HUES64 (cell line): Measurements from ENCODE around the gene AFTPH.
A peak's percentile ranks its signal among the peaks of the same experiment; 100 is the strongest.

Experiments
- H3K27ac ChIP-seq: 2 replicates; pipeline ENCODE4 v1.7.0; 2013; ENCODE audit warnings: low read depth, low read length, inconsistent platforms
- H3K27me3 ChIP-seq: 2 replicates; pipeline ENCODE4 v1.6.1; 2013; ENCODE audit warnings: mild to moderate bottlenecking, low read length; ENCODE audit not compliant: insufficient read depth
- H3K36me3 ChIP-seq: 2 replicates; pipeline ENCODE4 v1.6.1; 2013; ENCODE audit warnings: mild to moderate bottlenecking, low read length; ENCODE audit not compliant: insufficient read depth
- H3K4me1 ChIP-seq: 2 replicates; pipeline ENCODE4 v1.6.1; 2013; ENCODE audit warnings: mild to moderate bottlenecking, low read length, moderate library complexity; ENCODE audit not compliant: insufficient read depth
- H3K4me3 ChIP-seq: 2 replicates; pipeline ENCODE4 v1.5.1; 2013; ENCODE audit warnings: mild to moderate bottlenecking, low read length, moderate library complexity
- H3K9ac ChIP-seq: 2 replicates; pipeline ENCODE4 v1.6.1; 2013; ENCODE audit warnings: mild to moderate bottlenecking, low read depth, low read length
- H3K9me3 ChIP-seq: 2 replicates; pipeline ENCODE4 v1.6.1; 2013; ENCODE audit warnings: low read depth, low read length; ENCODE audit not compliant: insufficient read depth
- WGBS: fragments of 150-250, 120-280 bp; methylation state at CpG from one replicate; pipeline ENCODE4 v1.1.7; 2013; ENCODE audit warnings: missing lambda C conversion rate; 5-methylcytosine and 5-hydroxymethylcytosine counted together

The AFTPH gene

DNA sequence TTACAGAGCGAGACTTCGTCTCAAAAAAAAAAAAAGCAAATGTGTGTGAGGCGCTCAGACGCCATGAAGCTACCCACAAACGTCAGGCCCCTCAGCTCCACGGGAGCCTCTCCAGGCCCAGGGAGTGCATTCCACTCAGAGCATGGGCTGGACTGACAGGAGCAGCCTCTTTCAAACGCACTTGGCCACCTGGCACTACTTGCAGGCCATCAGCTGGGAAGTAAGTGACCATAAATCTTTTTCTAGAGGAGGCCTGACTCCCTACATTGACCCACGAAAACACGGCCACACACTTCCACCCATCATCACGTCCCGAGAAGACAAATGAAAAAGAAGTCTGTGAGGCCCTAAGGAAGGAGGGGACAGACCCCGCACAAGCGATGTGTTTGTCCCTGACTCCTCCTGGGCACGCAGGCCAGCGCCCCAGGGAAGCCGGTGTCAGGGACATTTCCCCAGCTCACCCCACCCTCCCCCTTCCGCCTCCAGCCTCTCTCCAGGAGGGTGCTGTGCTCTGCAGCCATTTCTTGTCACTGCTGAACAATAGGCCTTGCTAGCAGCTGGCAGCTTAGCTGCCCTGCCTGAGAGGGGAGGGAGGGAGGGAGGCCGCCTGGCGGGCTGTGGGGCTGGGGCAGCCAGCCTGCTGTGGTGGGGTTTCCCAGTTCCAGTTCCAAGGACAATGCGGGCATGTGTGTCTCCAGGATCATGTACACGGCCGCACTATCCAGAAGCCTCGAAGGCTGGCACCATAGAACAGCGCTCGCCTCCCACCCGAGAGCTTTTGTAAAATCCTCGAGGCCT lies 103.0 kb downstream of the AFTPH start:
- no peak overlapping the region for H3K4me3 ChIP-seq
- H3K9ac ChIP-seq = no peak overlapping the region
- H3K9me3 ChIP-seq = no peaks in the 10 kb centered on the region
- peak overlapping the region; percentile 12; the same call in 1 of the 2 replicates for H3K27ac ChIP-seq
- no peaks in the 10 kb centered on the region for H3K27me3 ChIP-seq
- no peaks in the 10 kb centered on the region for H3K36me3 ChIP-seq
- peaks cover 6% of the 10 kb centered on the region for H3K4me1 ChIP-seq
- 60% methylated on average over 27 of the region's 27 CpGs for WGBS

GRCh38 chr2:64627860-64628841 lies 104.0 kb downstream of the AFTPH start:
- H3K27me3 ChIP-seq = no peaks in the 10 kb centered on the region
- H3K9ac ChIP-seq = no peak overlapping the region
- no peaks in the 10 kb centered on the region; the same call in 1 of the 2 replicates for H3K4me1 ChIP-seq
- 91% methylated on average over 14 of the region's 14 CpGs for WGBS
- H3K36me3 ChIP-seq = no peaks in the 10 kb centered on the region
- no peak overlapping the region for H3K27ac ChIP-seq
- H3K4me3 ChIP-seq = no peak overlapping the region
- H3K9me3 ChIP-seq = no peaks in the 10 kb centered on the region

- H3K4me3 ChIP-seq = no peak overlapping the region
- no peaks in the 10 kb centered on the region for H3K27me3 ChIP-seq
- H3K9ac ChIP-seq = no peak overlapping the region
- 0 out of 2 replicates have a peak, but pooled peaks cover 2% of the 10 kb centered on the region for H3K36me3 ChIP-seq
- 94% methylated on average over 10 of the region's 10 CpGs for WGBS
- no peaks in the 10 kb centered on the region; the same call in 1 of the 2 replicates for H3K4me1 ChIP-seq
- no peak overlapping the region for H3K27ac ChIP-seq
- H3K9me3 ChIP-seq = no peaks in the 10 kb centered on the region
These were observed 105.2 kb downstream of the AFTPH start for GRCh38 chr2:64629329-64629781.

DNA sequence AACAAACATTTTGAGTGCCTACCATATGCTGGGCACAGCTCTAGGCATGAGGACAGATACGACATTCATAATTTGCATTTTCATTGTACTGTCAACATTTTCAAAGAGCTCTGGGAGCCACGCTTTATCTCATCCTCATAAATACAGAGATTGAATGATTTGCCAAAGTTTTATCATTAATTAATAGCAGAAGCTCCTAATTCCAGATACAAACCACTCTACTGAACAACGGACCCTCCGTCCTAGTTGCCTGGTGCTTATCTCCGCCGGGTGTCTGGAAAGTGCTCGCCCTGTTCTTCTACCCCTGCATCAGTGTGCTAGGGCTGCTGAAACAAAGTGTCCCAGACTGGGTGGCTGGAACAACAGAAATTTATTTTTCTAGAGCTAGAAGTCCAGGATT lies 105.7 kb downstream of the AFTPH start:
- Histone ChIP-seq H3K36me3 (peaks cover 6% of the 10 kb centered on the region; the same call in 1 of the 2 replicates), H3K27me3 (no peaks in the 10 kb centered on the region), H3K4me3 (no peak overlapping the region), H3K4me1 (no peaks in the 10 kb centered on the region; the same call in 1 of the 2 replicates), H3K9me3 (no peaks in the 10 kb centered on the region), H3K27ac (no peak overlapping the region), H3K9ac (no peak overlapping the region)
- 93% methylated on average over 7 of the region's 7 CpGs for WGBS

DNA sequence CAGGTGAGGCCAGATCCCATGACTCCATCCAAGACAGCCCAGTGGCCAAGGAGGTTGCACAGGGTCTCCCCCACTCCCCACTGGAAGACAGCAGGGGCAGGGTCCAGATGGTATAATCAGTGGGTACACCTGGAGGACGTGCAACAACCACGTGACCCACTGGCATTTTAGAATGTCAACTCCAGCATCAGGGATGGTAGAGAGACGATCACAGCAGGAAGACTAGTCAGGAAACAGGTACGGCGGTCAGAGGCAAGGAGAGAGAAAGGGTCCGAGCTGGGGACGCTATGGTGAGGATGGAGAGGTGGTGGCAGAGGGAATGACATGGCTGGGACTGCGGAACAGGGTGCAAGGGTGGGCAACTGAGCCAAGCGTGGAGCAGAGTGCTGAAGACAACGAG lies 106.6 kb downstream of the AFTPH start:
- Histone ChIP-seq H3K9me3 (no peaks in the 10 kb centered on the region), H3K4me1 (no peaks in the 10 kb centered on the region; the same call in 1 of the 2 replicates), H3K27ac (no peak overlapping the region), H3K27me3 (no peaks in the 10 kb centered on the region), H3K4me3 (no peak overlapping the region), H3K9ac (no peak overlapping the region), H3K36me3 (peaks cover 15% of the 10 kb centered on the region)
- 95% methylated on average over 10 of the region's 10 CpGs for WGBS

DNA sequence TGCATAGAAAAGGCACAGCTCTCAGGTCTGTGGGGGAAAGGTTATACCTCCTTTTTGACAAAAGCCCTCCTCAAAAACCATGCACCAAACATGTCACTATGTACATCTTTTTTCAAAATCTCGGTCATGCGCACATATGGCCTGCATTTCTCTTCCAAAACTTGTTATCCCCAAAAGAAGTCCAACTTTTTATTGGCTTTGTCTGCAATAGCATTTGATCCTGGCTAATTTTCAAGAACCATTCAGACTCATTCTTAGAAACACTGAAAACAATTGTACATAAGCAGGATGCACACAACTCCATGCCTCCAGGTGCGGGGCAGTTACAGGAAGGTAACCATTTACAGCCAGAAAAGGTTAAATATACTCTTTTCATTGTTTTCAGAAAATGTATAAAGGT lies 107.6 kb downstream of the AFTPH start:
- no peaks in the 10 kb centered on the region; the same call in 1 of the 2 replicates for H3K4me1 ChIP-seq
- peaks cover 21% of the 10 kb centered on the region for H3K36me3 ChIP-seq
- no peaks in the 10 kb centered on the region for H3K9me3 ChIP-seq
- H3K27ac ChIP-seq = no peak overlapping the region
- H3K9ac ChIP-seq = no peak overlapping the region
- no peaks in the 10 kb centered on the region for H3K27me3 ChIP-seq
- no peak overlapping the region for H3K4me3 ChIP-seq
- WGBS = 98% methylated on average over 3 of the region's 3 CpGs

DNA sequence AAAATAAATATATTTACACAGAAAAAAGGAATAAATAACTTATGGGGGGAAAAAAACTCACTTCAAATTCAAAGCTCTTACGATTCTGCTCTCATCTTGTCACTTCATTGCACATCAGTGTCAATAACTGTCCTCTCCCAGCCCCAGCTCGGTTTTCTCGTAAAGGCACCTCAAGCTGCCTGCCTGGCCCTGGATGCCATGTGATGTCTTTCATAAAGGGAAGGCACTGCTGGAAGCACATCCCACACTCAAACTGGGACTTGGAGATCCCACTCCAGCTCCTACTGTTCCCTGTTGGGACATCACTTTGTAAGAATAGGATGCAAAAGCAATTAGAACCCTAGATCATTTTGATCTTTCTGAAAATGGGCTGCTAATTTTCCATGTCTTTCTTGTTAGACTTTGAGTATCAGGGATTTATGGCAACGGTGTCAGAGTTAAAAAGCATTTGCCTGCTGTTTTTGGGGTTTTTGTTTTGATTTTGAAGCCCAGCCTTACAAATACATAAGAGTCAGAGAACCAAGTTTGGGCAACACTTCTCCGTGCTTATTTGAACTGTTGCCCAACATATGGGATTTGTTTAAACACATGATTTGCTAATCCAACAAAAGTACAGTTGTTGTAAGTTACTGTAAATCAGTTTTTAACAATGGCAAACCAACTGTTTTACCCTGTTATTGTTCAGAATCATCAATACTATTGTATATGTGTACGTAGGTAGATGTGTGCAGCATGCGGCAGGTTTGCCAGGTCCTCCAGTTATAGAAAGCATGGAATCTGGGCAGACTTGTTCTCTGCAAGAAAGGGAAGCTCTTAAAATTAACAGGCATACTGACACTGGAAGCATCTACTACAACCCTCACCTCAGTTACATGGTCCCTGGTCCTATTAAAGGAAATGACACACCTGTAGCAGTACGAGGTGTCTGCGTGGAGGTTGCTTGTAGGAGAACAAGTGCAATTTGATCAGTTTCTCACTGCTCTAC lies 109.0 kb downstream of the AFTPH start:
- Histone ChIP-seq H3K36me3 (peaks cover 21% of the 10 kb centered on the region), H3K4me3 (no peak overlapping the region), H3K9ac (no peak overlapping the region), H3K27ac (no peak overlapping the region), H3K27me3 (no peaks in the 10 kb centered on the region), H3K9me3 (no peaks in the 10 kb centered on the region), H3K4me1 (peaks cover 7% of the 10 kb centered on the region)
- 94% methylated on average over 9 of the region's 9 CpGs for WGBS

DNA sequence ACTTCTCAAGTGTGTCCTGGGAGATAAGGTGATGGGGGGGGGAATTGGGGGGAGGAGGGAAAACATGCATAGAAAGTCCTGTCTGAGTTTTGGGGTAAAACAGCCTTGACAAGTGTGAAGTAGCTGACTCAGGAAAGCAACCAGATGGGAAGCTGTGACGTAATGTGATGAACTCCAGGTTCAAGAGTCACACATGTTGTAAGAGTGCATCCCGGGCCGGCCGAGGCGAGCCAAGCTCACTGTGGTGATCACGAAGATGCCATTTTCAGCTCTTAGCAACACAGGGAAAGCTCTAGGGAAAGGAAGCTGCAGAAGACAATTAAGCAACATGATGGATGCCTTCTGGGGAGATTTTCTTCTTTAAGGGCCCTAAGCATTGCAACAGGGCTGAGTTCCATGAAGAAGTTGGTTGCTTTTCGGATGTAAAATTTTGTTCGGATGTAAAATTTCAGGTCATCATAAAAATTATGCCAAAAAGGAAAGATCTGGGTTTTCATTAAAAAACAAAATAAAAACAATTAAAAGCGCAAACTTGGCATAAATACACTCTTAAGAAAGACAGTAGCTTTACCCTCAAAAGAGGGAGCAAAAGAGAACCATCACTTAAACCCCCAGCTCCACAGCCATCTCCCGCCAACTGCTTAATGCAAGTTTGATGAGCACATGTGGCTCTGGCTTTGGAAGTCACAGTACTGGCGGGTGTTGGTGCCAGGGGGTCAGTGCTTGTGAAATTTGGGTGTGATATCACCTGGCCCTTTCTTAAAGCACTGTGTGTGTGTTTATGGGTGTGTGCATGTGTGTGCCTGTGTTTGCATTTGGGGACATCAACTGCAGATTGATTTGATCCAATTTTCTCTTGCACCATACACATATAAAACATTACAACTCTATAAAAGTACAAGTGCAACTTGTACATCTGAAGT lies 110.5 kb downstream of the AFTPH start:
- no peak overlapping the region for H3K4me3 ChIP-seq
- no peaks in the 10 kb centered on the region for H3K27me3 ChIP-seq
- 90% methylated on average over 11 of the region's 11 CpGs for WGBS
- no peak overlapping the region for H3K27ac ChIP-seq
- no peaks in the 10 kb centered on the region for H3K9me3 ChIP-seq
- no peak overlapping the region for H3K9ac ChIP-seq
- peaks cover 9% of the 10 kb centered on the region for H3K4me1 ChIP-seq
- H3K36me3 ChIP-seq = peaks cover 21% of the 10 kb centered on the region

- Histone ChIP-seq H3K9ac (no peak overlapping the region), H3K4me3 (no peak overlapping the region), H3K9me3 (no peaks in the 10 kb centered on the region), H3K27me3 (peaks cover 2% of the 10 kb centered on the region; the same call in 1 of the 2 replicates), H3K4me1 (peaks cover 23% of the 10 kb centered on the region), H3K27ac (no peak overlapping the region), H3K36me3 (peaks cover 21% of the 10 kb centered on the region)
- 92% methylated on average over 36 of the region's 38 CpGs for WGBS
These were observed 112.1 kb downstream of the AFTPH start for GRCh38 chr2:64635976-64636911.
